Left ventricle myocardium inferior (tissue), 1 donor: ENCODE data around the gene PATJ. TPM values are rescaled to one million over a fixed set of nuclear protein-coding genes. Genes with fewer than 3 reads are reported as not detected.

Experiments
- DNase-seq: peaks from one replicate; pipeline ENCODE4 v3.0.0-alpha.2; 2020
- H3K27ac ChIP-seq: fragments of 200-600 bp; replicated peaks from 2 replicates; pipeline ENCODE4 v1.8.0; 2021
- H3K27me3 ChIP-seq: fragments of 200-600 bp; 2 replicates; pipeline ENCODE4 v1.8.0; 2021; ENCODE audit warnings: low read depth
- H3K36me3 ChIP-seq: fragments of 200-600 bp; 2 replicates; pipeline ENCODE4 v1.8.0; 2021
- H3K4me1 ChIP-seq: fragments of 200-600 bp; 2 replicates; pipeline ENCODE4 v1.8.0; 2021
- H3K4me3 ChIP-seq: fragments of 200-600 bp; 2 replicates; pipeline ENCODE4 v1.8.0; 2021; ENCODE audit warnings: mild to moderate bottlenecking, moderate library complexity
- H3K9me3 ChIP-seq: fragments of 200-600 bp; replicated peaks from 2 replicates; pipeline ENCODE4 v1.8.0; 2021
- CTCF ChIP-seq: fragments of 200-600 bp; IDR thresholded peaks from 2 replicates; pipeline ENCODE4 v1.8.0; 2021; ENCODE audit warnings: antibody characterized with exemption, mild to moderate bottlenecking, borderline replicate concordance
- intact Hi-C: fragments of 100-400 bp; cut with micrococcal nuclease; formaldehyde crosslinking; loops from one replicate; pipeline ENCODE4 v1.11.0; 2022
- total RNA-seq: library from RNA; stranded (reverse); fragmentation: NEBNext Ultra II Directional; extraction: Animal tissue kit (Norgen Biotek cat#: 25700); gene quantifications from one replicate; pipeline ENCODE4 v1.2.1, GENCODE V29; 2021
- donor health status: DM: no; HTN: yes; CAD: no; lungs with severe emphysema.

The PATJ gene
- total RNA-seq, 1 donor from 2014 or later, result 166 TPM

GRCh38 chr1:62045574-62045973, 303.3 kb downstream of the PATJ start:
- intact Hi-C loops, result no loop called here
- Histone ChIP-seq H3K27me3 (no peaks in the 10 kb centered on the region), H3K4me3 (no peak overlapping the region), H3K4me1 (peaks cover 22% of the 10 kb centered on the region), H3K9me3 (no peaks in the 10 kb centered on the region), H3K27ac (peak overlapping the region; percentile 66), H3K36me3 (no peaks in the 10 kb centered on the region)
- no peak for DNase-seq
- no peak for TF ChIP-seq CTCF

GRCh38 chr1:62046927-62047326, 304.6 kb downstream of the PATJ start:
- no peak for DNase-seq
- Histone ChIP-seq H3K36me3 (peaks cover 2% of the 10 kb centered on the region), H3K4me1 (peaks cover 22% of the 10 kb centered on the region), H3K9me3 (no peaks in the 10 kb centered on the region), H3K27ac (no peak overlapping the region), H3K27me3 (no peaks in the 10 kb centered on the region), H3K4me3 (no peak overlapping the region)
- no peak for TF ChIP-seq CTCF
- intact Hi-C loops, result no loop called here

- Histone ChIP-seq H3K4me3 (no peak overlapping the region), H3K27ac (no peak overlapping the region), H3K4me1 (peaks cover 23% of the 10 kb centered on the region), H3K27me3 (no peaks in the 10 kb centered on the region), H3K9me3 (no peaks in the 10 kb centered on the region), H3K36me3 (peaks cover 2% of the 10 kb centered on the region)
- no peak for DNase-seq
- intact Hi-C loops, result no loop called here
- TF ChIP-seq CTCF, result no peak
These were observed 307.9 kb downstream of the PATJ start for GRCh38 chr1:62050165-62050564.

GRCh38 chr1:62052946-62053345, 310.7 kb downstream of the PATJ start:
- Histone ChIP-seq H3K27me3 (no peaks in the 10 kb centered on the region), H3K27ac (peak overlapping the region; percentile 20), H3K9me3 (no peaks in the 10 kb centered on the region), H3K4me1 (peaks cover 21% of the 10 kb centered on the region), H3K4me3 (no peak overlapping the region), H3K36me3 (peaks cover 2% of the 10 kb centered on the region)
- TF ChIP-seq CTCF, result no peak
- intact Hi-C loops, result no loop called here
- no peak for DNase-seq

GRCh38 chr1:62054188-62054587, 311.9 kb downstream of the PATJ start:
- H3K9me3 ChIP-seq, result no peaks in the 10 kb centered on the region
- no peak overlapping the region for H3K4me3 ChIP-seq
- H3K27me3 ChIP-seq, result no peaks in the 10 kb centered on the region
- TF ChIP-seq CTCF, result no peak
- H3K4me1 ChIP-seq, result peaks cover 33% of the 10 kb centered on the region
- H3K27ac ChIP-seq, result peak overlapping the region; percentile 67
- peaks cover 2% of the 10 kb centered on the region for H3K36me3 ChIP-seq
- intact Hi-C loops, result no loop called here
- no peak for DNase-seq

GRCh38 chr1:62057230-62057629, 314.9 kb downstream of the PATJ start:
- Histone ChIP-seq H3K9me3 (no peaks in the 10 kb centered on the region), H3K27ac (peak overlapping the region; percentile 54), H3K4me3 (no peak overlapping the region), H3K36me3 (no peaks in the 10 kb centered on the region), H3K4me1 (peaks cover 33% of the 10 kb centered on the region), H3K27me3 (no peaks in the 10 kb centered on the region)
- intact Hi-C loops, result no loop called here
- no peak for DNase-seq
- TF ChIP-seq CTCF, result no peak
